GM19328 (cell line): ENCODE results near the gene ZNF48.

Experiments
- ATAC-seq: cut with Tn5 transposase; IDR thresholded peaks from one replicate; pipeline ENCODE4 v1.9.1; 2021; ENCODE audit warnings: mild to moderate bottlenecking, moderate library complexity; ENCODE audit not compliant: unreplicated experiment

Gene ZNF48

DNA sequence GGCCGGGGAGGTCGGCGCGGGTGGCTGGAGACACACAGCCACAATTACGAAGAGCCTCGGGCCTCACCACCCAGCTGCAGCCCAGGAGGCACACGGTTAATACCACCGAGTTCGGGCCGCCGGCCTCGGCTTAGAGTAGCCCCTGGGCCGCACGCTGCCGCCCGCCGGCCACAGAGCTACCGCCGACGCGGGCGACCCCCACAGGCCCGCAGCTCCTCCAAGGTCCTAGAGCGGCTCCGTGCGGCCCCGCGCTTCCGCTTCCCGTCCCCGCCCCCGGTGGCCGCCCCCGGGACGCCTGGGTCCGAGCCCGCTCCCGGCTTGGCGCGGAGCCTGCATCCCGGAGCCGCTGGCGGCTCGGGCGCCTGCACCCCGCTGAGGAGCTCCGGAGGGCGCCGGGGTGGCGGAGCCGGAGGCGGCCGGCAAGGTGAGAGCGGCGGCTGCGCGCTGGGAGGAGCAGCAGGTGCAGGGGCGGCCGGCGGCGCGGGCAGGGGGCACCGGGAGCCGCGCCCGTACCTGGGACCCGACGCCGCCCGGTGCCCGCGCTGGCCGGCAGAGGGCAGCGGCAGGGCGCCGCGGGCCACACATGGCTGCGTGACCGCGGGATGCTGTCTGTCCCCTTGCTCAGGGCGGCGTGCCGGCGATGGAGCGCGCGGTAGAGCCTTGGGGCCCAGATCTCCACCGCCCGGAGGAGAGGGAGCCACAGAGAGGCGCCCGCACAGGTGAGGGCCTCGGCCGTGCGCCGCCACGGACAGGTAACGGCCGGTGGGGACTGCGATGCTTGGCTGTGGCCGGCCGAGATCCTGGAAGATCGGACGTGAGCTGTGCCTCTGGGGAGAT lies at the start of gene ZNF48:
Gene ZNF48 (plus strand): TSS at position 266 of the 837 bp plus-strand sequence. CDS start 375 bp downstream, at position 641.
- ATAC-seq, result peak; percentile 63

- ATAC-seq, result no peak
Observed at GRCh38 chr16:30346286-30346685, 48.9 kb upstream of the ZNF48 start.

DNA sequence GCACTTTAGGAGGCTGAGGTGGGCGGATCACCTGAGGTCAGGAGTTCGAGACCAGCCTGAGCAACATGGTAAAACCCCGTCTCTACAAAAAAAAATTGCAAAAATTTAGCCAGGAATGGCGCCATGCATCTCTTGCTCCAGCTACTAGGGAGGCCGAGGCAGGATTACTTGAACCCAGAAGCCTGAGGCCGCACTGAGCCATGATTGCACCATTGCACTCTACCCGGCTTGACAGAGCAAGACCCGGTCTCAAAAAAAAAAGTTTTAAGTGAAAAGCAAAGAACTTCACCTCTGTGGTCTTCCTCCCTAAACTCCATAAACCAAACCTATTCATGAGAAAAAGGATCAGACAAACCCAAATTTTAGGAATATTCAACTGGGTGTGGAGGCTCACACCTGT lies 47.1 kb upstream of the ZNF48 start:
- ATAC-seq, result no peak

DNA sequence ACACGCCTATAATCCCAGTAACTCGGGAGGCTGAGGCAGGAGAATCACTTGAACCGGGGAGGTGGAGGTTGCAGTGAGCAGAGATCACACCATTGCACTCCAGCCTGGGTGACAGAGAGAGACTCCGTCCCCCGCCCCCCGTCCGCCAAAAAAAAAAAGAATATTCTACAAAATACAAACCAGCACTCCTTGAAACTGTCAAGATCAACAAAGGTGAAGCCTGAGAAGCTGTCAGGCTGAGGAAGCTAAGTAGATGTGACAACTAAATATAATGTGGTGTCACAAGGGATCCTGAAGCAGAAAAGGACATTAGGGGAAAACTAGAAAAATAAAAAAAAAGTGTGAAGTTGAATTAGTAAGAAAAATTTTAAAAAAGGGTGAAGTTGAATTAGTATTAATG lies 46.3 kb upstream of the ZNF48 start:
- ATAC-seq, result no peak

DNA sequence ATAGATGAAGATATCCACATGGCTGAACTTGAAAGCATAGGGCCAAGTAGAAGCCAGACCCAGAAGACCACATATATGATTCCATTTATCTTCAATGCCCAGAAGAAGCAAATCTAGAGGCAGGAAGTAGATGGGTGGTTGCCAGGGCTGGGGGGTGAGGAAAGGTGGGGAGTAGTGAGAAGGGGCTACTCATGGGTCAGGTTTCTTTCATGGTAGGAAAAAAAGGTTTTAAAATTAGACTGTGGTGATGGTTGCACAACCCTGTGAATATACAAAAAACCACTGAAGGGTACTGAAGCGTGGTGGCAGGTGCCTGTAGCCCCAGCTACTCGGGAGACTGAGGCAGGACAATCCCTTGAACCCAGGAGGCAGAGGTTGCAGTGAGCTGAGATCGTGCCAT lies 45.5 kb upstream of the ZNF48 start:
- ATAC-seq, result no peak

GRCh38 chr16:30350134-30350871 lies 44.9 kb upstream of the ZNF48 start:
- ATAC-seq, result no peak

DNA sequence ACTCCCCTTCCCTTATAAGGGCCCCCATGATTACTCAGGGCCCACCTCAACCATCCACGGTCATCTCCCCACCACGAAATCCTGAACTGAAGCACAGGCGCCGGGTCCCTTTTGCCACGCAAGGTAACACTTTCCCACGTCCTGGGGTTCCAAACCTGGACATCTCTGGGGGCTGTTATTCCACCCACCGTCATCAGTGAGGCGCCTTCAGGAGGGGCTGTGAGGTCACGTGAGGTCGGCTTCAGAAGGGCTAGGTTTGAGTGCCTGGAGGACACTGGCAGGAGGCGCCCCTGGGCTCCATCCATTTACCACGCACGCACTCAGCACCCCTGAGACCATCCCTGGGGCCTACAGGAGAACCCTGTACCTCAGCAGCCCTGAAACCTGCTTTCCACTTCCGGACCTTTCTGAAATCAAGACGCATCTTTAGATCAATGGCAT lies 44.2 kb upstream of the ZNF48 start:
- no peak for ATAC-seq

- ATAC-seq, result no peak
Observed at GRCh38 chr16:30351586-30352419, 43.4 kb upstream of the ZNF48 start.

- ATAC-seq, result no peak
Observed at GRCh38 chr16:30352488-30353401, 42.5 kb upstream of the ZNF48 start.

GRCh38 chr16:30353438-30354129 lies 41.6 kb upstream of the ZNF48 start:
- ATAC-seq, result no peak

DNA sequence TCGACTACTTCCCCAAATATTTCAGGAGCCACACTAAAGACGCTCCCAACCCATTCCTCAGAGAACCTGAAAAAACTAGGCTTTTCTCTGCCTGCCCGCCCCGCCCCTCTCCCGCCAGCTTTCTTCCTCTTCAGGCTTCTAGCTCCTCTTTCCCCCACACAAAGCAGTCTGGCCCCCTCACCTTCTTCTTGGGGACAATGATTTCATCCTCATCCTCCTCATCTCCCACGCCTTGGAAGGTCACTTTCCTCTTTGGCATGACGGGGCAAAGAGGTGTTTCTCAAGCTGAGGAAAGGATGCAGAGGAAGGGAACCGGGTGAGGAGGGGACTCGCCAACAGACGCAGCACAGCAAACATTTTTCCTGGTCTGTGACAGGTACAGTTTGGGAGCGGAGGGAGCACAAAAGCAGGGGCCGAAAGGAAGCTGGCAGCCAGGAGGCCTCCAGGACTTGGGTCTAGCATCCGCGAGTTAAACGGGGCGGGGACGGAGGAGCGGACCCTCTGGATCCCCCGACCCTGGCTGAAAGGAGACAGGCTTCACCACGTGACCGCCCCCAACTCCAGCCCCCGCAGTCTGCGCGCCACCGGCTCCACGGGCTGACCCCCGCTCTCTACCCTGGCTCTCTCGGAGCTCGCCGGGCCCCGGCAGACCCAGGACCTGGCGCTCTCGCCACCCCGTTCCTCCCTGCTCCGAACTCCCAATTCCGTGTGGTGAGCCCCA lies 40.6 kb upstream of the ZNF48 start:
- ATAC-seq, result peak; percentile 23

- peak; percentile 62 for ATAC-seq
Observed at GRCh38 chr16:30355144-30355953, 39.9 kb upstream of the ZNF48 start, which contains the start of gene CD2BP2. Gene CD2BP2, minus strand, starts transcription at chr16:30355308. Its CDS starts 627 bp downstream, at chr16:30354681.

DNA sequence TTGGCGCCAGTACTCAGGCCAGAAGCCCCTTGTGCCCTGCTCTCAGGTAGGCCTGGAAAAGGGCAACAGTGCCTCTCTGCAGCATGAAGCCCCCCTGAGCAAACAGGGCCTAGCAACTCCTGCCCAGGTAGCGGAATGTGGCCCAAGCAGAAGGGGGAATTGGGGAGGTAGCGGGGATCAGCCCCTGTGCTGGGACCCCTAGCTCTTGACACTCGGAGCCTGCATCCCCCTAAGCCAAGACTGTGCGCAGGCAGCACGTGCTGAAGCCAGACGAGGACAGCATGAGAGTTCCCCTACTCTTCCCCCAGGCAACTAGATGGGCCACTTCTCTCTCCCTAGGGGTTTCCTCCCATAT lies 39.3 kb upstream of the ZNF48 start:
- no peak for ATAC-seq

DNA sequence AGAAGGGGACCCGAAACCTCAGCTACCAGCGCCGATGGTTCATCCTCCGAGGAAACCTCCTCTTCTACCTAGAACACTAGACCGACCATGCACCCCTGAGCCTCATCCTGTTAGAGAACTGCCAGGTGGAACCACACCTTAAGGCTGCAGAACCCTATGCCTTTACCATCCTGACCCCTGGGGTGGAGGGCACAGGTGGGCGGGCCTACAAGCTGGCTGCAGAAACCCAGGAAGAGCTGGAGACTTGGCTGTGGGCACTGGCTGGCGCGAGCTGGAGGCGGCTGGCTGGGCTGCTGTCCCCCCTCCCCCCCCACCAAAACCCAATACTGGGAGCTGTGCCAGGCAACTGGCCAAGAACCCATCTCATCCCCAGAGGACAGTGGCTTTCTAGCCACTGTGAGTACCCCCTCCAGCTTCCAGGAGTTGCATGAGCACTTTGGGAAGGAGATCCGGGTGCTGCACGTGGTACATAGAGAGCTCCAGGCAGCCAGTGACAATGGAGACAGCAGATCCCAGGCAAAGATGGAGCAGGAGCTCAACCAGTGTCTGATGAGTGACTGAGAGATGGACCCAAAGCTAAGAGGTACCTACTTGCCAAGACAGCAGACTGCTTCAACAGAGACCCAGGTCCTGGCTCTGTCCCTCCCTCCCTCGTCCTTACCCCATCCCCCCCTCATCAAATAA lies 38.7 kb upstream of the ZNF48 start:
- no peak for ATAC-seq

DNA sequence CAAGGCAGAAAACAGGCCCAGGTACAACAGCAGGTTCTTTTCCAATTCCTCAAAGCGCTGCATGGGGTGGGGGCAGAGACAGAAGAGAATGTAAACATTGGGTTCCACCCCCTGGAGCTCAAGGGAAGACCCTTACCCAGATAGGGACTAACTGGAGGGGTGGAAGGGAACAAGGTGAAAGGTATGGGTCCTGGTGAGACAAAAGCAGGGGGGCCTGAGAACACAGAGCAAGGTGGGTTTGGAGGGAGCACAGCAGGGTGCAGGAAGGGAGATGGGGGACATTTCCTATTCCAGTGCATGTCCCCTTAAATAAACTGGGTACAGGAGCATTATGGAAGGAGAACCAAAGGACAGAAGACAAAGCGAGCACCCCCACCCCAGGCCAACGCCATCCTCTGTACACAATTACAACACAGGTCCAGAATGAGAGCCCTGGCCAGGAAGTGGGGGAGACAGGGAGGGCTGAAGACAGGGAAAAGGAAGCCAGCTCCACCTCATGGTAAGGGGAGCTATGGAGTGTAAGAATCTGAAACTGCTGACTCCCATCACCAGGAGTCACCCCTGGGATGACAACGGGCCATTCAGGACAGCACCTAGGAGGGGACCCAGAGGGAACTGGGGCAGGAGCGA lies 38.0 kb upstream of the ZNF48 start:
- no peak for ATAC-seq

DNA sequence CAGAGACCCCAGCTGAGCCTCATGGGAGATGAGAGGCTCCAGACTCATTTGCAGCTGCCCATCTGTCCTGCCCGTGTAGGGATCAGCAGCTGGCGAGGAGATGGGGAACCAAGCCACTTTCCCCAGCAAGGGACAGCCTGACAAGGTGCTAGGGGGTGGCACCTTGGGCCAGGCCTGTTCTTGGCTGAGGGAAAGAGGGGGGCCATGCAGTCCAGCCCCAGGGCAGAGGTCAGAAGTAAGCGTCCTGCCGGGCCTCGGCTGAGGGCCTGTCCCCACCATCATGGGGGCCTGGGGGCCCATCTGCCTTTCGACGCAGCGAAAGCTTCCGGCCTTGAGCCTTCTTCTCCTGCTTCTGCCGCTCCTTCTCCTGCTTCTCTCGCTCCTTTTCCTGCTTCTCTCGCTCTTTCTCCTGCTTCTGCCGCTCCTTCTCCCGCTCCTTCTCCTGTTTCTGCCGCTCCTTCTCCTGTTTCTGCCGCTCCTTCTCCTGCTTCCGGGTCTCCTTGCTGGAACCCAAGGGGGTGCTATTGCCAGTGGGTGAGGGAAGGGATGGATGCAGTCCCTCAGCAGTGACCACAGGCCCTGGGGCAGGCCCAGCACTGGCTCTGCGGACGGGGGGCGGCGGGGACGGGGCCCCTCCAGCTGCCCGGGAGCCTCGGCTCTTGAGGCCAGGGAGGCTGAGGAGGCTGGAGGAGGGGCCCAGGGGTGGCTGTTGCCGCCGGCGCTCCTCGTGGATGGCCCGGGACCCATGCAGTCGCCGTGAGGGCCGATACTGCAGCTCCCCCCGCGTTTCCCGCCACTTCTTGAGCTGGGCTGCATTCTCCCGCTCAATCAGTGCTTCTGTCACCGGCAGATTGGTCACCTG lies 37.3 kb upstream of the ZNF48 start:
- no peak for ATAC-seq
